HEK293T (cell line): Measurements from ENCODE around the gene CBLB.

Experiments
- CTCF ChIA-PET: fragments of 350-600 bp; formaldehyde crosslinking; extraction: SDS; loops from one replicate; lab custom pipeline; 2021; ENCODE audit warnings: antibody characterized with exemption, inconsistent platforms; lab: Yijun Ruan, JAX
- POLR2A ChIA-PET: fragments of 350-600 bp; formaldehyde crosslinking; extraction: SDS; loops from one replicate; lab custom pipeline; 2020; ENCODE audit warnings: antibody characterized with exemption, inconsistent platforms; lab: Yijun Ruan, JAX
- DNase-seq: peaks from one replicate; pipeline ENCODE4 v3.0.0; 2012; ENCODE audit warnings: mixed read lengths; ENCODE audit errors: extremely low spot score
- ARNT ChIP-seq: fragments of 450-650 bp; IDR thresholded peaks from 2 replicates; pipeline ENCODE4 v1.6.1; 2017; ENCODE audit warnings: mild to moderate bottlenecking
- BHLHE40 ChIP-seq: fragments of 450-650 bp; IDR thresholded peaks from 2 replicates; pipeline ENCODE4 v1.6.1; 2016; ENCODE audit warnings: mild to moderate bottlenecking, moderate library complexity, borderline replicate concordance
- CTBP1 ChIP-seq: fragments of 450-650 bp; IDR thresholded peaks from 2 replicates; pipeline ENCODE4 v1.6.1; 2016; ENCODE audit warnings: borderline replicate concordance
- ELF4 ChIP-seq: fragments of 450-650 bp; IDR thresholded peaks from 2 replicates; pipeline ENCODE4 v1.6.1; 2017; ENCODE audit warnings: antibody characterized with exemption
- FOXA1 ChIP-seq: fragments of 450-650 bp; IDR thresholded peaks from 2 replicates; pipeline ENCODE4 v1.6.1; 2016; ENCODE audit warnings: mild to moderate bottlenecking
- FOXK2 ChIP-seq: fragments of 450-650 bp; IDR thresholded peaks from 2 replicates; pipeline ENCODE4 v1.6.1; 2016; ENCODE audit warnings: mild to moderate bottlenecking
- FOXM1 ChIP-seq: fragments of 450-650 bp; IDR thresholded peaks from 2 replicates; pipeline ENCODE4 v1.6.1; 2017; ENCODE audit warnings: mild to moderate bottlenecking, borderline replicate concordance
- HDGF ChIP-seq: fragments of 450-650 bp; IDR thresholded peaks from 2 replicates; pipeline ENCODE4 v1.6.1; 2017; ENCODE audit warnings: antibody characterized with exemption, borderline replicate concordance
- L3MBTL2 ChIP-seq: fragments of 450-650 bp; conservative IDR thresholded peaks from 2 replicates; pipeline ENCODE4 v1.6.1; 2016; ENCODE audit warnings: mild to moderate bottlenecking
- LEF1 ChIP-seq: fragments of 450-650 bp; IDR thresholded peaks from 2 replicates; pipeline ENCODE4 v1.6.1; 2017; ENCODE audit warnings: mild to moderate bottlenecking, borderline replicate concordance
- NFRKB ChIP-seq: fragments of 450-650 bp; IDR thresholded peaks from 2 replicates; pipeline ENCODE4 v1.6.1; 2016; ENCODE audit warnings: mild to moderate bottlenecking, moderate library complexity
- PKNOX1 ChIP-seq: fragments of 450-650 bp; IDR thresholded peaks from 2 replicates; pipeline ENCODE4 v1.6.1; 2016
- SP1 ChIP-seq: fragments of 450-650 bp; IDR thresholded peaks from 2 replicates; pipeline ENCODE4 v1.6.1; 2017
- SUZ12 ChIP-seq: fragments of 450-650 bp; IDR thresholded peaks from 2 replicates; pipeline ENCODE4 v1.6.1; 2016; ENCODE audit warnings: mild to moderate bottlenecking
- TARDBP ChIP-seq: fragments of 450-650 bp; IDR thresholded peaks from 2 replicates; pipeline ENCODE4 v1.6.1; 2016
- ZNF384 ChIP-seq: fragments of 450-650 bp; IDR thresholded peaks from 2 replicates; pipeline ENCODE4 v1.6.1; 2016

The CBLB gene

DNA sequence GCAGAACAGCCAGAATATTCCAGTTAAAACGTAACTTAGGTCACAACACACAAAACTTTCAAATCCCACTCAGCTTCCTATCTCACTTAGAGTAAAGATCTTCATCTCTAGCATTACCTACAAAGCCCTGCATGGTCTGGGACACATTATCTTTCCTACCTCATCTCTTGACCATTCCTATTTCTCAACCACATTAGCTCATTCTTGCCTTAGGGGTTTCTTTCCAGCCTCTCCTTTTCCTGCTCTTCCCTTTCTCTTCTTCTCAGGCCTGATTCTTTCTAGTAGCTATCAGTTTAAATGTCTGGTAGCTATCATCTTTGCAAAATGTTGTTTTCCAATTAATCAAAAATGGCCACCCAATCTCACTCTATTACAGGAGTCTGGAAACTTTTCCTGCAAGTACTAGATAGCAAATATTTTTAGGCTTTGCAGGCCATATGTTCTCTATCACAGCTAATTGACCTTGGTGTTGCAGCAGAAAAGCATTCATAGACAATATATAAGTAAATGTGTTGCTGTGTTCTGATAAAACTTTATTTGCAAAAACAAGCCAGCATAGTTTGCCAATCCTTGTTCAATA is 15.1 kb upstream of the CBLB start:
- no peak for TF ChIP-seq PKNOX1
- no peak for TF ChIP-seq L3MBTL2
- TF ChIP-seq TARDBP = no peak
- DNase-seq = no peak
- ChIA-PET CTCF (interaction anchor here (0.6 kb wide), 1 partner anchor 22 kb away, joined by 4 read pairs; no protein-coding TSS in a partner anchor), POLR2A (no interaction called here)

GRCh38 chr3:105880681-105881290 is 12.0 kb upstream of the CBLB start:
- ChIA-PET POLR2A (no interaction called here), CTCF (no interaction called here)

DNA sequence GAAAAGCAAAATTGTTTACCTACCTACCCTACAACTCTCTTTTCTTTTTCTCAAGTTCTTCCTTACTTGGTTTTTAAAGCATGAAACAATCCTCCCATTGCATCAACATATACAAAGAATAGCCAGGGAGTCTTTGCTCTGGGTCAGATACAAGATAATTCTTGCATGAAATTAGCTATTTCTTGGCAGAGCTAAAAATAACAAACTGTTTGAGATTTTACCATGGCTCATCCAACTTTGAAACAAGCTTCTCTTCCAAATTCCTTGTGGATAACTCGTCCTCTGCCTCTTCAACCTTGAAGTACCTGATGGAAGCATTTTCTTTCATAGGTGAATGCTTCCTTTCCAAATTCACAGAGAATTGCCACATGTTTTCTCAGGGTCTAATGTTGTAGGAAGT is 9.2 kb upstream of the CBLB start:
- no peak for TF ChIP-seq L3MBTL2
- no peak for TF ChIP-seq SUZ12
- TF ChIP-seq TARDBP = no peak
- TF ChIP-seq HDGF = no peak
- TF ChIP-seq CTBP1 = no peak
- no peak for TF ChIP-seq ELF4
- TF ChIP-seq FOXM1 = no peak
- CTCF ChIA-PET = no interaction called here
- DNase-seq = no peak
- POLR2A ChIA-PET = no interaction called here

More at GRCh38 chr3:105880681-105881290, 12.0 kb upstream of the CBLB start:
- DNase-seq = no peak
- no peak for TF ChIP-seq TARDBP
- no peak for TF ChIP-seq ARNT
- TF ChIP-seq HDGF = no peak
- no peak for TF ChIP-seq CTBP1
- TF ChIP-seq PKNOX1 = peak; percentile 64
- TF ChIP-seq ZNF384 = peak; percentile 62

DNA sequence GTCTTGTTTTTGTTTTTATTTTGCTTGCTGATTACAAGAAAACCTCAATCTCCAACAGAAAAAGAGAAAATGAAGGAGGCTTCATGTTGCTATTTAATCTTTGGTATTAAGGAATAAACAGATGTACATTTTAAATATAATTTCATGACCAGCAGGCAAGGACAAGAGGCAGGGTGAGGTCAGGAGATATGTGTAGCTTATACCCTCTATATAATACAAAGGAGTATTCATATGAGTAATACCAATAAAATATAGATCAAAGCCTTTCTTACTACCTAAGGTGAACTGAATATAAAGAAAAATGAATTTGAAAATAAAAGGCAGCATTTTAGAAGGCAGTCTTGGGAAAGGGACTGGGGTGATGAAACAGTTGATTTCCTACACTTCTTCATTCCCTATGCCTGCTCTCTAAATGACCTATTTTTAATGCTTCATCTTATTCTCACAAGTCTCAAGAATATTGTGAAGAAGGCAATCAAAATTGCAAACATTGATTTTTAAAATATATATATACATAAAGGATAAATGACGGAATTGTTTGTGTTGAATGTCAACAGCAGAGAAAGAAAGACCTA is 8.6 kb upstream of the CBLB start:
- no peak for TF ChIP-seq SUZ12
- TF ChIP-seq FOXM1 = no peak
- no peak for TF ChIP-seq BHLHE40
- TF ChIP-seq L3MBTL2 = no peak
- DNase-seq = no peak
- POLR2A ChIA-PET = no interaction called here
- CTCF ChIA-PET = interaction anchor here (0.7 kb wide), 1 partner anchor 46 kb away, joined by 3 read pairs; no protein-coding TSS in a partner anchor

DNA sequence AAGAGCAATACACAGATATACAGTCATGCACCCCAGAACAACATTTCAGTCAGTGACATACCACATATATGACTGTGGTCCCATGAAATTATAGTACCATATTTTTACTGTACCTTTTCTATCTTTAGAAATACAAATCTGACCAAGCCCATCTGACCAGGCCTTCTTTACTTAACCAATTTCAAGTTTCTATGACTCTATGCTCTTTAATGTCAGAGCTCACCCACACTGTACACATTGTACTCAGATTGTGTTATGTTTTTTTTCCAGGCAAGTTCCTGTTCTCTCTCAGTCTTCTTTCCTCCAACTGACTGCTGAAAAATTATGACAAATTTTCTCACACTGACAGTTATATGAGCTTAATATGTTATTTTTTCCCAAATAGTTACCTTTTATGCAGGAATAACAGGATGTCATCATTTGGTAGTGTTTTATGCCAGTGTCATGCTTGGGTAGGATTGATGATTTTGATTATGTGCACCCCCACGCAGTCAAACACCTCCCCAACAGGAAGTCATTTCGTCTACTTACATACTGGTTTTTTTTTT is 8.0 kb upstream of the CBLB start:
- no peak for TF ChIP-seq ARNT
- no peak for TF ChIP-seq LEF1
- TF ChIP-seq ELF4 = no peak
- ChIA-PET POLR2A (no interaction called here), CTCF (interaction anchor here (0.7 kb wide), 1 partner anchor 46 kb away, joined by 3 read pairs; no protein-coding TSS in a partner anchor)
- DNase-seq = no peak

- TF ChIP-seq CTBP1 = no peak
- TF ChIP-seq SP1 = no peak
- no peak for TF ChIP-seq LEF1
- no peak for TF ChIP-seq FOXA1
- no peak for TF ChIP-seq SUZ12
- no peak for TF ChIP-seq L3MBTL2
- TF ChIP-seq PKNOX1 = no peak
- no peak for TF ChIP-seq ELF4
- no peak for TF ChIP-seq BHLHE40
- TF ChIP-seq HDGF = no peak
- no peak for TF ChIP-seq TARDBP
- no peak for TF ChIP-seq NFRKB
- no peak for TF ChIP-seq FOXM1
- TF ChIP-seq FOXK2 = no peak
- TF ChIP-seq ZNF384 = no peak
- no peak for TF ChIP-seq ARNT
- CTCF ChIA-PET = no interaction called here
- DNase-seq = no peak
- POLR2A ChIA-PET = interaction anchor here (1.5 kb wide), 1 partner anchor 12 kb away, joined by 5 read pairs; no protein-coding TSS in a partner anchor
These were observed 1.3 kb upstream of the CBLB start for GRCh38 chr3:105869861-105870755.
